Activated CD8-positive, alpha-beta T cell treated with anti-CD3 and anti-CD28 coated beads for 36 hours (primary cell): ENCODE results near the gene TRPM3. TPM values are rescaled to one million over a fixed set of nuclear protein-coding genes. Genes with fewer than 3 reads are reported as not detected.

Experiments
- ATAC-seq: fragments of 200-7000 bp; cut with Tn5 transposase; one replicate; pipeline ENCODE4 v1.10.0; 2021; ENCODE audit warnings: mild to moderate bottlenecking, moderate library complexity
- CTCF ChIA-PET: fragments of 350-600 bp; sonication (Branson Sonifier 250); formaldehyde crosslinking; loops from one replicate; lab custom pipeline; 2021; ENCODE audit warnings: antibody characterized with exemption; lab: Charles Lee
- POLR2A ChIA-PET: fragments of 350-600 bp; sonication (Branson Sonifier 250); formaldehyde crosslinking; loops from one replicate; lab custom pipeline; 2021; ENCODE audit warnings: antibody characterized with exemption; lab: Charles Lee
- DNase-seq: peaks from one replicate; pipeline ENCODE4 v3.0.0-alpha.2; 2020
- H3K27ac Mint-ChIP-seq: one replicate; pipeline ENCODE4 v1.8.0; 2021; ENCODE audit warnings: mild to moderate bottlenecking, mixed read lengths
- H3K27me3 Mint-ChIP-seq: one replicate; pipeline ENCODE4 v1.8.0; 2021; ENCODE audit warnings: mixed read lengths
- H3K36me3 Mint-ChIP-seq: one replicate; pipeline ENCODE4 v1.8.0; 2021; ENCODE audit warnings: low read depth, mixed read lengths
- H3K4me1 Mint-ChIP-seq: one replicate; pipeline ENCODE4 v1.8.0; 2021; ENCODE audit warnings: low read depth, mixed read lengths
- H3K4me3 Mint-ChIP-seq: one replicate; pipeline ENCODE4 v1.8.0; 2021; ENCODE audit warnings: mild to moderate bottlenecking, moderate library complexity, mixed read lengths
- H3K9me3 Mint-ChIP-seq: one replicate; pipeline ENCODE4 v1.8.0; 2021; ENCODE audit warnings: mixed read lengths
- CTCF ChIP-seq: fragments of 200-600 bp; IDR thresholded peaks from one replicate; pipeline ENCODE4 v1.8.0; 2022; ENCODE audit warnings: antibody characterized with exemption, mild to moderate bottlenecking
- intact Hi-C: fragments of 100-400 bp; cut with micrococcal nuclease; formaldehyde crosslinking; loops from one replicate; pipeline ENCODE4 v1.10.0; 2022
- total RNA-seq, 2 experiments: library from RNA; stranded (reverse); gene quantifications; one replicate each; pipeline ENCODE4 v1.2.3, GENCODE V29; 2021

TRPM3 gene
- total RNA-seq, 2 experiments from 2014 or later: not detected

GRCh38 chr9:70589571-70590314 is 531.7 kb downstream of the TRPM3 start:
- intact Hi-C loops: no loop called here

GRCh38 chr9:70588999-70589398 is 532.4 kb downstream of the TRPM3 start:
- POLR2A ChIA-PET: interaction anchor here (0.6 kb wide), 1 partner anchor 316 kb away, joined by 4 read pairs; no protein-coding TSS in a partner anchor
- Mint-ChIP-seq H3K36me3 (no peaks in the 10 kb centered on the region), H3K9me3 (no peaks in the 10 kb centered on the region), H3K4me1 (no peaks in the 10 kb centered on the region), H3K27ac (no peak overlapping the region), H3K4me3 (no peak overlapping the region), H3K27me3 (no peaks in the 10 kb centered on the region)
- ATAC-seq (no peak), DNase-seq (no peak)
- CTCF ChIA-PET: interaction anchor here (1.1 to 1.7 kb wide), 3 partner anchors 11 to 252 kb away, joined by 3 to 7 read pairs (median 3); no protein-coding TSS in a partner anchor
- no peak for TF ChIP-seq CTCF
- intact Hi-C loops: no loop called here

More at GRCh38 chr9:70589571-70590314, 531.7 kb downstream of the TRPM3 start:
- ATAC-seq (no peak), DNase-seq (no peak)
- CTCF ChIA-PET: interaction anchor here (1.7 kb wide), 1 partner anchor 10 kb away, joined by 3 read pairs; no protein-coding TSS in a partner anchor
- no peak for TF ChIP-seq CTCF
- Mint-ChIP-seq H3K4me1 (no peaks in the 10 kb centered on the region), H3K4me3 (no peak overlapping the region), H3K9me3 (no peaks in the 10 kb centered on the region), H3K27me3 (no peaks in the 10 kb centered on the region), H3K27ac (no peak overlapping the region), H3K36me3 (no peaks in the 10 kb centered on the region)
- POLR2A ChIA-PET: interaction anchor here (0.6 kb wide), 1 partner anchor 317 kb away, joined by 4 read pairs; no protein-coding TSS in a partner anchor

DNA sequence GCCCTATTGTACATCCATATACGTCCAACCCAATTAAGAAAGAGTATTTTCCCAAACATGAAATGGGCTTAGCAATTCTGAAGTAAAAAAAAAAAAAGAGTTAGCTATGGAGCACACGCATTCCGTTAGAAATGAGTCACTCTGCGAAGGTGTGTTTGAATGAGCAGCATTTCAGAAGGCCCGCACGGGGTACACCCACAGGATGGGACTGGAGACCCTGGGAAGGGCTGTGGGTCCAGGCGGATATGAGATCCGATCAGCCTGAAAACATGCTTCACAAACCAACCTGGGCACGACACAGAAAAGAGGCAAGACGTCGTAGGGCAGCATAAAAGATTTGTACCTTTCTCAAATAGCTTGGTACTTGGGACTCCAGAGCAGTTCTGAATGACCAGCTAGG is 533.0 kb downstream of the TRPM3 start:
- ChIA-PET CTCF (interaction anchor here (1.1 to 1.7 kb wide), 3 partner anchors 11 to 252 kb away, joined by 3 to 7 read pairs (median 3); no protein-coding TSS in a partner anchor), POLR2A (interaction anchor here (0.9 kb wide), 1 partner anchor 24 kb away, joined by 3 read pairs; no protein-coding TSS in a partner anchor)
- Mint-ChIP-seq H3K4me1 (no peaks in the 10 kb centered on the region), H3K27ac (no peak overlapping the region), H3K9me3 (no peaks in the 10 kb centered on the region), H3K36me3 (no peaks in the 10 kb centered on the region), H3K4me3 (no peak overlapping the region), H3K27me3 (no peaks in the 10 kb centered on the region)
- DNase-seq (no peak), ATAC-seq (no peak)
- intact Hi-C loops: no loop called here
- no peak for TF ChIP-seq CTCF

- H3K4me1 Mint-ChIP-seq: no peaks in the 10 kb centered on the region
- no peak overlapping the region for H3K27ac Mint-ChIP-seq
- ATAC-seq (no peak), DNase-seq (no peak)
- no peak overlapping the region for H3K4me3 Mint-ChIP-seq
- no peaks in the 10 kb centered on the region for H3K27me3 Mint-ChIP-seq
- H3K36me3 Mint-ChIP-seq: no peaks in the 10 kb centered on the region
- ChIA-PET POLR2A (no interaction called here), CTCF (no interaction called here)
- H3K9me3 Mint-ChIP-seq: no peaks in the 10 kb centered on the region
- TF ChIP-seq CTCF: no peak
- intact Hi-C loops: no loop called here
Observed at GRCh38 chr9:70587201-70587600, 534.2 kb downstream of the TRPM3 start.

GRCh38 chr9:70586476-70586875 is 534.9 kb downstream of the TRPM3 start:
- Mint-ChIP-seq H3K27me3 (no peaks in the 10 kb centered on the region), H3K36me3 (no peaks in the 10 kb centered on the region), H3K4me1 (no peaks in the 10 kb centered on the region), H3K27ac (no peak overlapping the region), H3K9me3 (no peaks in the 10 kb centered on the region), H3K4me3 (no peak overlapping the region)
- no peak for TF ChIP-seq CTCF
- intact Hi-C loops: no loop called here
- POLR2A ChIA-PET: no interaction called here
- DNase-seq (no peak), ATAC-seq (no peak)
- CTCF ChIA-PET: interaction anchor here (1.1 to 2.2 kb wide), 4 partner anchors 16 to 88 kb away, joined by 3 to 15 read pairs (median 4); no protein-coding TSS in a partner anchor
